ENCODE data around the gene MYEF2. TPM values are rescaled to one million over a fixed set of nuclear protein-coding genes. Genes with fewer than 3 reads are reported as not detected.

Gene MYEF2
- total and polyA plus RNA-seq, 2 of the 8 experiments (the other 6 are each of a cell fraction or from before 2014, with no cell fraction given) = 18.9 to 79.2 TPM

DNA sequence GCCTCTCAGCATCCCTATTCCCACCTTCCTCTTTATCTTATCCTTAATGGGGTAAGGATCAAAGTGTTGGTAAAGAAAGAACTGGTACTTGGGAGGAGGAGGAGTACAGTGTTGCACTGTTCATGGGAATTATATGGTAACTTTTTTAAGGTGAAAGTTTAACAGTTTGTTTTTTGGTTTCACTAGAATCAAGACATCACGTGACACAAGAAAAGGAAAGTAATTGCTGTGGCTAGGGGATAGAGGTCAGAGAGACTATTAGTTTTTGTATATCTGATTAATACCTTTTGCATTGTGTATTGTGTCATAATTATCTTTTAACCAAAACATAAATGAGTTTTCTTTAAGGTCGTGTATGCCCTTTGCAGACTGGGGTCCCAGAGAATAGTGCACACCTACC, 80.8 kb downstream of the MYEF2 start:
- H3K14ac ChIP-seq (ENCODE audit: insufficient read length) = no peak overlapping the region
- FAIRE-seq = no peak

More for the DNA sequence above, 80.8 kb downstream of the MYEF2 start:
- H3K18ac ChIP-seq (ENCODE audit: extremely low read depth, low read length) = no peak overlapping the region
- no peaks in the 10 kb centered on the region for H3K9me3 ChIP-seq (ENCODE audit: insufficient read depth in 2 of 2, low read depth in 1 of 2, low read length in 1 of 2)
- H3K4ac ChIP-seq (replicated peaks; ENCODE audit: insufficient read length, low read depth, low read length) = no peak overlapping the region
- TF ChIP-seq TBP (IDR thresholded peaks at IDR 0.05; ENCODE audit: low read depth, low read length) (no peak), PHF8 (conservative IDR thresholded peaks at IDR 0.05; ENCODE audit: low read depth, low read length) (no peak), HDAC2 (IDR thresholded peaks at IDR 0.05; ENCODE audit: borderline replicate concordance in 1 of 2, low read depth in 2 of 2, low read length in 2 of 2) (no peak), POU5F1 (IDR thresholded peaks at IDR 0.05; ENCODE audit: low read depth, low read length) (no peak), RAD21 (IDR thresholded peaks at IDR 0.05 in 1 of 2, conservative IDR thresholded peaks at IDR 0.05 in 1 of 2; ENCODE audit: low read depth in 2 of 2, low read length in 2 of 2) (no peak), SRF (IDR thresholded peaks at IDR 0.05; ENCODE audit: low read depth, low read length) (no peak), FOSL1 (IDR thresholded peaks at IDR 0.05; ENCODE audit: insufficient read depth, low read depth, low read length) (no peak), SP4 (IDR thresholded peaks at IDR 0.05; ENCODE audit: low read length) (no peak), GTF2F1 (IDR thresholded peaks at IDR 0.05; ENCODE audit: borderline replicate concordance, low read depth, low read length) (no peak)
- no peaks in the 10 kb centered on the region for H3K79me2 ChIP-seq (ENCODE audit: control insufficient read depth in 1 of 2, insufficient read depth in 2 of 2, low read length in 2 of 2)
- H3K36me3 ChIP-seq (ENCODE audit: control insufficient read depth in 2 of 4, insufficient read depth in 4 of 4, low read length in 3 of 4) = no peaks in the 10 kb centered on the region
- no peak overlapping the region for H2BK15ac ChIP-seq (ENCODE audit: low read length)
- no peak overlapping the region for H3K4me3 ChIP-seq (ENCODE audit: extremely low read depth in 1 of 4, insufficient read depth in 2 of 4, low read depth in 3 of 4, low read length in 4 of 4)
- WGBS, 2 experiments (ENCODE audit: extremely low coverage in 1 of 2, insufficient coverage in 1 of 2, insufficient read length in 1 of 2, insufficient replicate concordance in 2 of 2, low coverage in 1 of 2, low lambda C conversion rate in 2 of 2, missing lambda C conversion rate in 1 of 2) = 85% methylated on average over 2 of the region's 2 CpGs; no CpG with 5 or more reads in 1 of the 2 experiments
- no peak overlapping the region for H2AFZ ChIP-seq (ENCODE audit: low read length)
- DNase-seq (ENCODE audit: low read depth in 1 of 2, low spot score in 2 of 2) = no peak
- no peak overlapping the region for H3K4me2 ChIP-seq (ENCODE audit: insufficient read depth in 1 of 2, low read depth in 2 of 2, low read length in 2 of 2)
- no peak overlapping the region for H4K91ac ChIP-seq (replicated peaks; ENCODE audit: insufficient read length, low read length)
- no peak overlapping the region for H3K56ac ChIP-seq (replicated peaks; ENCODE audit: insufficient read length, low read depth, low read length)
- no peak overlapping the region for H2BK120ac ChIP-seq (replicated peaks; ENCODE audit: low read depth, low read length)
- POLR2A ChIA-PET (ENCODE audit: partially characterized antibody) = no interaction called here
- no peaks in the 10 kb centered on the region; the same call in 1 of the 2 replicates for H3K23me2 ChIP-seq (ENCODE audit: low read depth, low read length)
- H3K27me3 ChIP-seq (replicated peaks in 1 of 4; ENCODE audit: control insufficient read depth in 3 of 4, extremely low read depth in 1 of 4, insufficient read depth in 3 of 4, low read length in 3 of 4) = no peaks in the 10 kb centered on the region
- H2BK12ac ChIP-seq (ENCODE audit: low read depth, low read length) = no peak overlapping the region
- H3K79me1 ChIP-seq (ENCODE audit: low read depth, low read length) = no peaks in the 10 kb centered on the region
- no peak overlapping the region for H2BK20ac ChIP-seq (ENCODE audit: low read length)
- H3K27ac ChIP-seq (ENCODE audit: low read depth, low read length) = no peak overlapping the region
- H3K23ac ChIP-seq (ENCODE audit: insufficient read length) = no peak overlapping the region
- H4K20me1 ChIP-seq (replicated peaks in 1 of 2; ENCODE audit: control insufficient read depth in 1 of 2, insufficient read depth in 2 of 2, low read length in 2 of 2) = no peaks in the 10 kb centered on the region
- H4K5ac ChIP-seq (ENCODE audit: insufficient read length, low read depth, low read length) = no peak overlapping the region
- H4K8ac ChIP-seq (ENCODE audit: extremely low read depth, insufficient read depth, low read length) = no peak overlapping the region
- no peak overlapping the region for H2AK5ac ChIP-seq (ENCODE audit: low read depth, low read length)
- no peak overlapping the region for H2BK5ac ChIP-seq (ENCODE audit: low read depth, low read length)
- no peaks in the 10 kb centered on the region for H3K4me1 ChIP-seq (replicated peaks in 1 of 4; ENCODE audit: control insufficient read depth in 3 of 4, insufficient read depth in 4 of 4, low read length in 3 of 4)
- no peak overlapping the region for H3K9ac ChIP-seq (replicated peaks in 1 of 4; ENCODE audit: extremely low read depth in 1 of 4, low read depth in 3 of 4, low read length in 3 of 4)
- CTCF ChIA-PET (ENCODE audit: partially characterized antibody) = interaction anchor here (0.9 to 1.2 kb wide), 2 partner anchors 12 to 14 kb away, joined by 3 to 4 read pairs; no protein-coding TSS in a partner anchor
